T-cell (primary cell): ENCODE data around the gene GPATCH11. TPM values are rescaled to one million over a fixed set of nuclear protein-coding genes. Genes with fewer than 3 reads are reported as not detected.

Experiments
- ATAC-seq, 4 experiments: fragments of 200-7000 bp in 3 of 4; fragments of 150-1000 bp in 1 of 4; cut with Tn5 transposase; replicated peaks in 1 of 4; 1 replicate in 3 of 4; 2 replicates in 1 of 4; pipeline ENCODE4 v1.10.0; 2021; ENCODE audit warnings: moderate library complexity in 3 of 4, mild to moderate bottlenecking in 2 of 4, moderate number of reproducible peaks in 1 of 4
- CTCF ChIA-PET, 2 donors: fragments of 300-600 bp; sonication (Branson Sonifier 250); formaldehyde crosslinking; loops; one replicate each; lab custom pipeline; 2022; ENCODE audit warnings: antibody characterized with exemption in 2 of 2; lab: Charles Lee
- POLR2A ChIA-PET, 2 donors: fragments of 300-600 bp; sonication (Branson Sonifier 250); formaldehyde crosslinking; loops; one replicate each; lab custom pipeline; 2022; ENCODE audit warnings: antibody characterized with exemption in 2 of 2; lab: Charles Lee
- DNase-seq, 35 experiments: peaks; one replicate each; pipeline versions ENCODE4 v3.0.0 to v3.0.0-alpha.2; 2013 to 2023
- H3K27ac ChIP-seq: one replicate; pipeline ENCODE4 v1.5.1; 2013; ENCODE audit warnings: low read length
- H3K27me3 ChIP-seq, 2 experiments: replicated peaks in 1 of 2; 1 replicate in 1 of 2; 2 replicates in 1 of 2; pipeline versions ENCODE4 v1.6.1 to v1.7.0; 2013; ENCODE audit warnings: low read length in 1 of 2, mixed read lengths in 1 of 2; ENCODE audit not compliant: control insufficient read depth in 2 of 2, insufficient read depth in 2 of 2; ENCODE audit errors: extremely low read depth in 1 of 2
- H3K36me3 ChIP-seq, 2 donors: 1 replicate in 1 of 2; 2 replicates in 1 of 2; pipeline versions ENCODE4 v1.6.1 to v1.7.0; 2013; ENCODE audit warnings: low read length in 1 of 2; ENCODE audit not compliant: control insufficient read depth in 2 of 2, insufficient read depth in 1 of 2; ENCODE audit errors: extremely low read depth in 1 of 2
- H3K4me1 ChIP-seq, 2 experiments: 1 replicate in 1 of 2; 2 replicates in 1 of 2; pipeline versions ENCODE4 v1.6.1 to v1.7.0; 2013; ENCODE audit warnings: low read length in 2 of 2, mixed read lengths in 1 of 2; ENCODE audit not compliant: insufficient read depth in 2 of 2, control insufficient read depth in 1 of 2; ENCODE audit errors: extremely low read depth in 1 of 2
- H3K4me3 ChIP-seq, 2 donors: 1 replicate in 1 of 2; 2 replicates in 1 of 2; pipeline versions ENCODE4 v1.5.1 to v1.7.0; 2013; ENCODE audit warnings: mild to moderate bottlenecking in 2 of 2, low read length in 1 of 2, moderate library complexity in 1 of 2; ENCODE audit not compliant: control insufficient read depth in 1 of 2; ENCODE audit errors: extremely low read depth in 1 of 2
- H3K9me3 ChIP-seq: 2 replicates; pipeline ENCODE4 v1.7.0; 2013
- H3K27ac Mint-ChIP-seq, 2 donors: one replicate each; pipeline ENCODE4 v1.8.0; 2020 to 2021; ENCODE audit warnings: mild to moderate bottlenecking in 2 of 2, mixed read lengths in 2 of 2
- H3K27me3 Mint-ChIP-seq, 2 donors: one replicate each; pipeline ENCODE4 v1.8.0; 2021 to 2022; ENCODE audit warnings: mixed read lengths in 2 of 2
- H3K36me3 Mint-ChIP-seq: one replicate; pipeline ENCODE4 v1.8.0; 2021; ENCODE audit warnings: mixed read lengths
- H3K4me1 Mint-ChIP-seq, 3 donors: one replicate each; pipeline ENCODE4 v1.8.0; 2020 to 2022; ENCODE audit warnings: mixed read lengths in 3 of 3, mild to moderate bottlenecking in 1 of 3
- H3K4me3 Mint-ChIP-seq, 3 donors: one replicate each; pipeline ENCODE4 v1.8.0; 2020 to 2022; ENCODE audit warnings: mild to moderate bottlenecking in 3 of 3, mixed read lengths in 3 of 3, moderate library complexity in 3 of 3
- H3K9me3 Mint-ChIP-seq, 3 donors: one replicate each; pipeline ENCODE4 v1.8.0; 2020 to 2022; ENCODE audit warnings: mixed read lengths in 3 of 3
- WGBS: methylation state at CpG from one replicate; pipeline ENCODE4 v1.1.5; 2013; ENCODE audit warnings: missing lambda C conversion rate; ENCODE audit not compliant: insufficient coverage; 5-methylcytosine and 5-hydroxymethylcytosine counted together
- total RNA-seq, 35 experiments: library from RNA in 6 of 35; stranded (reverse) in 6 of 35; fragments of 120-200 nt in 1 of 35; gene quantifications; one replicate each; pipeline versions ENCODE4 v1.2.1 to v1.2.4 and lab custom pipeline; 2013 to 2026

GPATCH11 gene
- total RNA-seq (10 to 100 TPM in 3 of 5 donors, 1 to 10 TPM in 2; 6.7 to 14.7 (median 12.5) TPM), total RNA-seq (lab: John Stamatoyannopoulos, UW) (7.2 to 70.4 (median 21.0) reads per million in 29 experiments)
- 14.9 TPM for total RNA-seq (2013)

DNA sequence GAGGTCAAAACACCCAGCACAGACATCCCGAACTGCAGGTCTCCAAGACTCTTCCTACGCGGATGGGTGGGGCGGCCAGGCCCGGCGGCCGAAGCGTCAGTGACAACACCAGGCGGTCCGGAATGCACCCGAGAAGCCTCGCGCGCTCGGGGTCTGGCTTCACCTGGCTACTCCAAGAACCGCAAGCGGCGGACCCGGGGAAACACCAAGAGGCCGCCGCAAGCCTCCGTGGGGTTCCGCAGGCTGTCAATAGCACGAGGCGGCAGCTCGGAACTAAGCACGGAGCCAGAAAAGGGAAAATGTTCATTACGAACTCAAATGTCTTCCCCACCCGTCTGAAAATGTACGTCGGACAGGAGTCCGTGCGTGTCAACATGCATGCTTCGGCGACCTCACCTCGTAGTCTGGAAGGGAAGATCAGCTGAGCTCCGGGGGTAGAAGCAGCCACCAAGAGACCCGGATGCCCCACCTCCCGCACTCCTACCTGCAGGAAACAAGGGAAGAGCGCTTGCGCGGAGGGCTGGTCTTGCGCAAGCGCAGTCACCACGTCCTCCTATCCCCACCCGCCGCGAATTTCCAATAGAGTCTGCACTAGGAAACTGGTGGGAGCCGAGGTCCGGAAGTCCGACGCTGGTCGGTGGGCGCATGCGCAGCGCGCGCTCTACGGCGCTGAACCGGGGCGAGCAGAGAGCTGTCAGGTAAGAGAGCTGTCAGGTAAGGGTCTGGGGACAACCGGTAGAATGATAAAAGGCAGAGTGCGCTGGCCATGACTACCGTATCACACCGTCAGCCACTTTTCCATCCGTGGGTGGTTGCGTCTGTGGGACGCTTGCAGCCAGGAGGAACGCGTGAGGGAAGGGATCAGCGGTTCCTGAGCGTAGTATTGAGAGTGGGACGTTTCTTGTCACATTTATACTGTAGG lies at the start of gene GPATCH11, which contains the start of gene HEATR5B:
Gene GPATCH11, plus strand, starts transcription at position 646 of the 922 bp plus-strand sequence. CDS start 3,864 bp downstream, outside the sequence.
Gene HEATR5B, minus strand, starts transcription at position 500 of the 922 bp plus-strand sequence. CDS start 958 bp downstream, outside the sequence.
- no peaks in the 10 kb centered on the region for H3K9me3 Mint-ChIP-seq
- no peak within 1 kb of the TSS for H3K4me3 Mint-ChIP-seq
- H3K36me3 ChIP-seq: peaks cover 0 to 5% of the 10 kb centered on the region in 2 donors
- peaks cover 0 to 51% (median 39%) of the 10 kb centered on the region in 3 donors for H3K4me1 Mint-ChIP-seq
- H3K27ac ChIP-seq: peak within 1 kb of the TSS; percentile 73
- H3K36me3 Mint-ChIP-seq: peaks cover 37% of the 10 kb centered on the region
- ChIA-PET CTCF (interaction anchor here (0.6 to 1.0 kb wide), 5 partner anchors 41 to 806 kb away, joined by 3 to 4 read pairs (median 3); no protein-coding TSS in a partner anchor), POLR2A (no interaction called here)
- WGBS: under 1% methylated on average over 63 of the region's 74 CpGs
- no peaks in the 10 kb centered on the region for H3K9me3 ChIP-seq
- no peak within 1 kb of the TSS for H3K27ac Mint-ChIP-seq
- H3K27me3 ChIP-seq: no peaks in the 10 kb centered on the region
- peak within 1 kb of the TSS; percentile 78 to 88 for H3K4me3 ChIP-seq
- H3K4me1 ChIP-seq: peaks cover 17 to 36% of the 10 kb centered on the region in 2 experiments
- DNase-seq (peak; percentile 80 to 96 (median 87)), ATAC-seq (peak; percentile 87 to 89 (median 88))
- H3K27me3 Mint-ChIP-seq: no peaks in the 10 kb centered on the region

DNA sequence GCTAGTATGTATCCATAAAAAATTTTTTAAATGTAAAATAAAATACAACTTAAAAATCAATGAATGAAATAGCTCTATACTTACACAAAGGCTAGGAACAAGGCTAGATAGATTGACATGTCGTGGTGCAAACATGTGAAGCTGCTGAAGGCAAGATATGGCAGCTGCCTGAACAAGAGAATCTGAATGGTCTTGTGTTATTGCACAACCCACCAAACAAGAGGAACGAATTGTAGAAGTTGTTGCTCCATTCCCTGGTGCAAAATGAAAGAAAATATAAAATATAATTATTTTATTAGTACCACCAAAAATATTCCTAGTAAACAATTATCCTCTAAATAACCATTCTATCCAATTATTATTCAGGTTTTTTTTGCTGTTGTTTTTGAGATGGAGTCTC lies 46.5 kb upstream of the GPATCH11 start:
- Mint-ChIP-seq H3K4me3 (no peak overlapping the region), H3K9me3 (no peaks in the 10 kb centered on the region), H3K36me3 (peaks cover 30% of the 10 kb centered on the region), H3K27ac (no peak overlapping the region), H3K27me3 (no peaks in the 10 kb centered on the region), H3K4me1 (no peaks in the 10 kb centered on the region)
- DNase-seq (no peak), ATAC-seq (no peak)
- ChIA-PET POLR2A (no interaction called here), CTCF (interaction anchor here in 1 of 2 donors (0.6 kb wide), 2 partner anchors 107 to 235 kb away, joined by 3 to 6 read pairs; no protein-coding TSS in a partner anchor)
- no peak overlapping the region for H3K27ac ChIP-seq
- no peaks in the 10 kb centered on the region for H3K4me1 ChIP-seq
- WGBS: 100% methylated on average over 1 of the region's 2 CpGs
- no peaks in the 10 kb centered on the region for H3K27me3 ChIP-seq
- no peak overlapping the region for H3K4me3 ChIP-seq
- no peaks in the 10 kb centered on the region for H3K9me3 ChIP-seq
- H3K36me3 ChIP-seq: peaks cover 4 to 53% of the 10 kb centered on the region in 2 donors

DNA sequence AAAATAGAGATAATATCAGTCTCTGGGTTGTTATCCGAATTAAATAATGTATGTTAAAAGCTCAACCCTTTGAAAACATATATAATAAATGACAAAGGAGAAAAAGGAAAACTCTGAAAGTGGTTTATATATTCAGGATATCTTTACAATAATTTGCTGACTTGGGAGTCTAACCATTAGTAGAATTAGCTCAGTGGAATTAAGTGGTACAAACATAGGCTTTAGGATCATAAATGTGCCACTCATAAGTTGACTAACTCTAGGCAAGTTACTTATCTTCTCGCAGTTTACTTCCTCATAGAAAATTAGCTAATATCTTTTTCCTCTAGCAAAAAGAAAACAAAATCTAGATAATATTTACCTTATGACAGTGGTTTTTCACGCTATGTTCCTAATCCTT lies 44.7 kb upstream of the GPATCH11 start:
- DNase-seq (no peak), ATAC-seq (no peak)
- Mint-ChIP-seq H3K27me3 (no peaks in the 10 kb centered on the region), H3K4me3 (no peak overlapping the region), H3K4me1 (no peaks in the 10 kb centered on the region), H3K9me3 (no peaks in the 10 kb centered on the region), H3K27ac (no peak overlapping the region), H3K36me3 (peaks cover 38% of the 10 kb centered on the region)
- Histone ChIP-seq H3K36me3 (peaks cover 4 to 55% of the 10 kb centered on the region in 2 donors), H3K27me3 (no peaks in the 10 kb centered on the region), H3K4me3 (no peak overlapping the region), H3K9me3 (no peaks in the 10 kb centered on the region), H3K4me1 (no peaks in the 10 kb centered on the region), H3K27ac (no peak overlapping the region)
- POLR2A ChIA-PET: interaction anchor here in 1 of 2 donors (0.6 kb wide), 1 partner anchor 40 kb away, joined by 3 read pairs; no protein-coding TSS in a partner anchor
- WGBS: no CpG with 5 or more reads among the region's 3 CpGs
- CTCF ChIA-PET: interaction anchor here in 1 of 2 donors (0.6 to 0.7 kb wide), 2 partner anchors 62 to 117 kb away, joined by 3 to 4 read pairs; partner anchors contain the start of gene EIF2AK2

DNA sequence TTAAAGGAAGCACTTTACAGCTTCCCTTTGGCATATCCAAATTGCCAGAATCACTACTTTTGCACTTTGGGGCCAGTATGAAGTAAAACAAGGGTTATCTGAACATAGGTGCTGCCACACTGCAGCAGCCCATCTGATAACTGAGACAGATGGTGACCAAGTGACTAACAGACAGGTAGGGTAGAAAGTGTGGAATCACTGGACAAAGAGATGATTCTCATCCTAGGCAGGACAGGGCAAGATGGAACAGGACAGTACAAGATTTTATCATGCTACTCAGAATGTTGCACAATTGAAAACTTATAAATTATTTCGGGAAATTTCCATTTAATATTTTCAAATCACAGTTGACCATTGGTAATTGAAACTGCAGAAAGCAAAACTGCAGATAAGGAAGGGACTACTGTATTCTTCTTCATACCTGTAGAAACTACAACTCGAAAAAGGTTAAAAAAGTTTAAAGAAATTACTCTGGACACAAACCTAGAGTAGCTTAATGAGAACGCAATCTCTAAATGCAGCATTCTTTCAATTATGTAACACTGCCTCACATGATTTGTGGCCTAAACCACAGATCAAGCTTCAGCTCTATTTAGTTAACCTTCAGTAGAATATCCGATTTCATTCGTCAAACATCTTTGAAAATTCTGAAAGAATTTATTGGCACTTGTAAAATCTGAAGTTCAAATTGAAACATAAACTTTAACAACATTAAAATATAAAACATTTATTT lies 31.6 kb upstream of the GPATCH11 start:
- H3K4me1 ChIP-seq: no peaks in the 10 kb centered on the region
- H3K4me3 ChIP-seq: no peak overlapping the region
- POLR2A ChIA-PET: interaction anchor here in 1 of 2 donors (0.6 kb wide), 1 partner anchor 844 kb away, joined by 6 read pairs; no protein-coding TSS in a partner anchor
- Mint-ChIP-seq H3K4me3 (no peak overlapping the region), H3K27me3 (no peaks in the 10 kb centered on the region), H3K9me3 (no peaks in the 10 kb centered on the region), H3K36me3 (peaks cover 43% of the 10 kb centered on the region), H3K4me1 (no peaks in the 10 kb centered on the region), H3K27ac (no peak overlapping the region)
- H3K9me3 ChIP-seq: no peaks in the 10 kb centered on the region
- H3K36me3 ChIP-seq: peaks cover 5 to 61% of the 10 kb centered on the region in 2 donors
- no peak overlapping the region for H3K27ac ChIP-seq
- no peak for DNase-seq
- no CpG with 5 or more reads among the region's 5 CpGs for WGBS
- H3K27me3 ChIP-seq: no peaks in the 10 kb centered on the region
- no peak for ATAC-seq
- CTCF ChIA-PET: interaction anchor here in 1 of 2 donors (0.6 to 1.0 kb wide), 2 partner anchors 10 to 197 kb away, joined by 3 read pairs; no protein-coding TSS in a partner anchor

DNA sequence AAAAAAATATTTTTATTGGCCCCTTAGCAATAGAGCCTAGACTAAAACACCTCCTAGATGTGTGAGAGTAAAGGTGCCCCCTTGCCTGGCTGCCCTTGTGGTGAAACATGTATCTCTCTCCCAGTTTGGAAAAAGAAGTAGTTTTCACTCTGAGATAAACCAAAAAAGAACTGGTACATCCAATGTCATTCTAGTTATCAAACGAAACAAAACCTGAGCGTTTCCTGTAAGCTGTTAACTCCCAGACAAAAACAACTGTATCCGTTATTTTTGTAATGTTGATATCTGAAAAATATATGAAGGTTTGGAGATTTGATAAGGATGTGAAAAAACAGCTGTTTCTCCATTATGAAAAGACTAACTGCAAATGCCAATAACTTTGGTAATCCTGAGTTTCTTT lies 24.5 kb upstream of the GPATCH11 start:
- Mint-ChIP-seq H3K4me1 (peaks cover 0 to 1% (median 0%) of the 10 kb centered on the region in 3 donors), H3K36me3 (peaks cover 35% of the 10 kb centered on the region), H3K4me3 (no peak overlapping the region), H3K27ac (no peak overlapping the region), H3K27me3 (no peaks in the 10 kb centered on the region), H3K9me3 (no peaks in the 10 kb centered on the region)
- H3K36me3 ChIP-seq: peaks cover 3 to 85% of the 10 kb centered on the region in 2 donors
- no CpG with 5 or more reads among the region's 3 CpGs for WGBS
- H3K4me1 ChIP-seq: no peaks in the 10 kb centered on the region
- no peak overlapping the region for H3K27ac ChIP-seq
- H3K9me3 ChIP-seq: no peaks in the 10 kb centered on the region
- ChIA-PET POLR2A (no interaction called here), CTCF (interaction anchor here in 1 of 2 donors (0.7 kb wide), 1 partner anchor 49 kb away, joined by 4 read pairs; no protein-coding TSS in a partner anchor)
- no peaks in the 10 kb centered on the region for H3K27me3 ChIP-seq
- no peak for DNase-seq
- ATAC-seq: no peak
- no peak overlapping the region for H3K4me3 ChIP-seq
